ENCODE data around the gene DEGS2. TPM values are rescaled to one million over a fixed set of nuclear protein-coding genes. Genes with fewer than 3 reads are reported as not detected.

DEGS2 gene
- total RNA-seq, 1 experiment from 2014 or later, result not detected

DNA sequence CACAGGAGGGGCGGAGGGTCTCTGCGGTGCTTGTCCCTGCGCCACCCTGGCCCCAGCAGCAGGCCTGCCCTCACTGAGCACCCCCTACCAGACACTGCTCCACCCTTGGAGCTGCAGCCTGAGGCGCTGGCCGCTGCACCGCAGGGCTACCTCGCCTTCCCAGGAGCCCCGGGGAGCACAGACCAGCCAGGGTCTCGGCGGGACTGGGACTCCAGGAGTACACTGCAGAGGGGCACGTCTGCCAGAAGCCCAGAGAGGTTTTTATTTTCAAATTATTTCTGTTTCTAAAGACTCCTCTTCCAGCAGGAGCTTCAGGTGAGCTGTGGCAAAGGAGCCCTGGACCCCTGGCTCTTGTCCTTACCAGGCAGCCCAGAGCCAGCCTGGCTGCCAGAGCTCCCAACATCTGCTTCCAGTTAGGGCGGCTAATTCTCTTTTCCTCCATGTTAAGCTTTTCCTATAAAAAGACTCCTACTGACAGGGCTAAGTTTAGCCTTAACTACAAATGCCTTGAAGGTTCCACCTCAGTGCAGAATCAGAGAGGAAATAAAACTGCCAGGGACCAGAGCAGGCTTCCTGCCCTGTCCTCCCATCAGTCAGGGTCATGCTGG is 26.4 kb downstream of the DEGS2 start:
- DNase-seq (ENCODE audit: low read depth), result no peak

- DNase-seq (ENCODE audit: low read depth), result no peak
These were observed 27.1 kb downstream of the DEGS2 start for GRCh38 chr14:100132161-100132902.

DNA sequence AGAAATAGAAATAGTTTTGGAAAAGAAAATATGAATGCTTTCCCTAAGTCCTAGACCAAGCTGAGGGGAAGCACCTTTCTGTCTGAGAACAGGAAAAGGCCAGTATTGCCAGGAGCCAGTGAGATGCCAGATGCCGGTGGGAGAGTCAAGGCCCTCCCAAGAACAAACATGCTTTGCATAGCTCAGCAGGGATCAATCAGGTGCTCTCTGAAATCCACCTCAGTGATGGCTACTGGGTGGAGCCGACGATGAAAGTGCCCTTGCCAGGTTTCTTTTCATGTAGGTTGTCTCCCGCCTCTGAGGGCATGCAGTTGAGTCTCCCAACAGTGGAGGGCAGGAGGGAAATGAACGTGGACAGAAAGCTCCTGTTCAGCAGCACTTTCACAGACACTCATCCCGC is 28.3 kb downstream of the DEGS2 start:
- DNase-seq (ENCODE audit: low read depth), result no peak

GRCh38 chr14:100130521-100130920 is 28.9 kb downstream of the DEGS2 start:
- DNase-seq (ENCODE audit: low read depth), result no peak

GRCh38 chr14:100129161-100129589 is 30.3 kb downstream of the DEGS2 start:
- no peak for DNase-seq (ENCODE audit: low read depth)

DNA sequence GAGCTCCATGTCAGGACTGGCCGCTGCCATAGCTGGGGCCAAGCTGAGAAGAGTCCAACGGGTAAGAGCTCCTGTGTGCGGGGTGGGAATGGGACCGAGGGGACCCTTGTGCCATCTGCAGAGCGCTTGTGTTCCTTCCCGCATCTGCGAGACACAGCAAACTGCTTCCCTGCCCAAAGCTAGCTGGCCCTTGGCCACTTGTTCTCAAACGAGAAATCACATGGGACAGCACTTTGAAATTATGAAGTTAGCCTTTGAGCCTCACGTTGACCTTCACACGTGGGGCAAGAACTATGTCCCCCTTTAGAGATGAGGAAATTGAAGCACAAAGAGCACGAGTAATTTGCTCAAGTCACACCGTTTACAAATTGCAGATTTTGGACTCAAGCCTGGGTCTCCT is 30.8 kb downstream of the DEGS2 start:
- DNase-seq (ENCODE audit: low read depth), result no peak

DNA sequence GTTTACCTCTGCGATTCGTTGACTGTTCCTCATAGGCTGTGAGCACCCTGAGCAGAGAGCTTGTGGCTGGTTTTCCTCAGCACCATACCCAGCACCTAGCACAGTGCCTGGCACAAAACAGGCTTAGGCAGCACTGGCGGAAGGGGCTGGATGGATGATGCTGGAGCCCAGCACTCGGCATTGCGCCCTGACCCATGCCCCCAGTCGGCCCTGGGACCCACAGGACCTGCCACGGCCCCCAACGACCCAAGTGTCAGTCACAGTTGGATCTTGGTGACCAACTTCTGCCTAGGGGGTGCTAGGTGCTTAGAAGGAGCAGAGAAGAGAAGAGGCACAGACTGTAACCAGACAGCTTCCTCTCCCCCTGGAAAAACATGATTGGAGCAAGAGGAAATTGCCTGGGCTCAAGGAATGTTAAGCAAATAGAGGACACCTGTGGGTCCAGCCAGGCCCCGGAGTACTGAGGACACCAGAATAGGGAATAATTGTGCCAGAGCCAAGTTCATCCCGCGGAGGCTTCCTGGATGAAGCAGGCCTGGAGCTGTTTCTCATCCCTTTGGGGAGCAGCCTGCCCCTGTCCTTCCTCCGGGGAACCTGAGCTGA is 31.5 kb downstream of the DEGS2 start:
- DNase-seq (ENCODE audit: low read depth), result no peak

GRCh38 chr14:100126401-100126800 is 33.0 kb downstream of the DEGS2 start:
- no peak for DNase-seq (ENCODE audit: low read depth)

DNA sequence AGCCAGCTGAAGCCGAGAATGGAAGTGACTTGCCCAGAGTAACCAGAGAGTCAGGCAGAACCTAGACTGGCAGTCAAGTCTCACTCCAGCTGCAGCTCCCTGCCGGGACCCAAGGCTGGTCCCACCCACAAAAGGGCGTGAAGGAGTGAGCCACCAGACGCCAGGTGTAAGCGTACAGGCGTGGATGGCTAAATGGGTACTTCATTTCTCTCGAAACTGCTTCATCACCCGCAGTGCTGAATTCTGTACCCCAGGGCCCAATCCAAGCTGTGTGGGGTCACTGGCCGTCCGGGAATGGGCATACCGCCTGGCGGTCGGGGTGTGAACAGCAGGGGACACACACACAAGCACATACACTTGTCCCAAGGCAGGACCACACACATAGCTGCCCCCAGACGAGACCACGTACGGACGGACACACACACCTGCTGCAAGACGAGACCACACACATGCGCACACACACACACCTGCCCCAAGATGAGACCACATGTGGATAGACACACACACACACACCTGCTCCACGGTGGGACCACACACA is 34.8 kb downstream of the DEGS2 start:
- DNase-seq (ENCODE audit: low read depth), result no peak

- no peak for DNase-seq (ENCODE audit: low read depth)
These were observed 35.8 kb downstream of the DEGS2 start for GRCh38 chr14:100123618-100124017.

DNA sequence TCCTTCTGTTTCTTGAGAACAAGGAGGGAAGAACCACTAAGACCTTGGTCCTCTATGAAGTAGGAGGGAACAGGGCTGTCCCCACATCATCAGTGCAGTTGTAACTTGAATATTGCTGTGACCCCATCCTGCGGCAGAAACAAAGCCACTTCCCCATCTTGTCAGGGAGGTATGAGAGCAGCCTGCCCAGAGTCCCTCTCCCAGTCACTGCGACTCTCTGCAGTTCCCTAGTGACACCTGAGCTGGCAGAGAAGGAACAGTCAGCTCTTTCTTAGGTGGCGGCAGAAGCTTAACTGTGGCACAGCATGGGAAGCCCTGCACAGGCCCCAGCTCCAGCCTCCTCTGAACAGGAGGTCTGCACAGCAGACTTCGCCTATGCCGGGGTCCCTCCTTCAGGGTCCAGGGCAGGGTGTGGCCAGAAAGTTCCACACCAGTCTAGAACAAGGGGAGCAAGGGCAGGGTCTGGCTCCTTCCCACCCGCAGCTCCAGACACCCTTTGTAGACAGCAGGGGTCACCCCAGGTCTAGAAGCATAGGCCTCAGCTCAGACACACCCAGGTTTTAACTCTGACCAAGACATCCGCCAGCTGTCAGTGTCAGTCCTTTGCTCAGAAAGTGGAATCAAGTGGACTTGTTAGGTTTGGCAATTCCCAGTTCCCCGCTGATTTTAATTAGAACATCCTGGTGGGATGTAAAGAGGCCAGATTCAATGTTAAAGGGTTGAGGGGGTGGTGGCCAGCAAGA is 36.8 kb downstream of the DEGS2 start:
- peak; percentile 94 for DNase-seq (ENCODE audit: low read depth)

GRCh38 chr14:100121643-100122480 is 37.6 kb downstream of the DEGS2 start:
- DNase-seq (ENCODE audit: low read depth), result peak; percentile 19

- DNase-seq (ENCODE audit: low read depth), result no peak
These were observed 38.7 kb downstream of the DEGS2 start for GRCh38 chr14:100120522-100121269.

GRCh38 chr14:100119251-100119650 is 40.2 kb downstream of the DEGS2 start:
- DNase-seq (ENCODE audit: low read depth), result no peak

- DNase-seq (ENCODE audit: low read depth), result no peak
These were observed 40.9 kb downstream of the DEGS2 start for GRCh38 chr14:100118396-100119011.

DNA sequence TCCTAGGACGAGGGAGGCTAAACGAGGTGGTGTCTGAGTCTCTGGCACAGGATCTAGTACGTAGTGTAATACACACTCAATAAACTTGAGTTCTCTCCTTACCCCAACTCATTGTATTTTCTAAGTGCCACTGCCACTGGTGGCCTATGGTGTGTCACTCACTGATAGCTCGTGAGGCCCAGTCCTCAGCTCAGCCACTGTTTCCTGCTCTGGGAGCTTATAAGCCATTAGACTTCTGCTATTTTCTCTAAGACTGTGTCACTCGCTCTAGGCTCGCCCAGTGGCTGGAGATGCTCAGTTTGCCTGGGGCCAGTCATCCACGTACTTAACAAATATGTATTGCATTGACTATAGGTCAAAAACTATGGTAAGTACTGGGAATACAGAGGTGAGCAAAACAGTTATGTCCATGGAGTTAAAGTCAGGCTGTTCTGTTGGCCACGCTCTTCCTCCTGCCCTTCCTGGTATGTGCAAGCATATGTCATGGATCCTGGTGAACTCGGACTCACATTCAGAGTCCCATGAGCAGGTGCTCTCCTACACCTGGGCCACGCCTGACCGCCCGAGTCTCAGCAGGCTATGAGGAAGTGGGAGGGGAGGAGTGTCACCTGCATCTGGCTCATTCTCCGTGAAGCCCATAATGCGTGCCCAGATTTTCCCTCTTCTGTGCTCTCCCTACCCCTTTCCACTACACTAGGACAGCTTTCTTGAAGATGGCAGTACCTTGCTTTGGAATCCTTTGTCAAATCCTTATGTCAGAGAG is 41.6 kb downstream of the DEGS2 start:
- DNase-seq (ENCODE audit: low read depth), result no peak

DNA sequence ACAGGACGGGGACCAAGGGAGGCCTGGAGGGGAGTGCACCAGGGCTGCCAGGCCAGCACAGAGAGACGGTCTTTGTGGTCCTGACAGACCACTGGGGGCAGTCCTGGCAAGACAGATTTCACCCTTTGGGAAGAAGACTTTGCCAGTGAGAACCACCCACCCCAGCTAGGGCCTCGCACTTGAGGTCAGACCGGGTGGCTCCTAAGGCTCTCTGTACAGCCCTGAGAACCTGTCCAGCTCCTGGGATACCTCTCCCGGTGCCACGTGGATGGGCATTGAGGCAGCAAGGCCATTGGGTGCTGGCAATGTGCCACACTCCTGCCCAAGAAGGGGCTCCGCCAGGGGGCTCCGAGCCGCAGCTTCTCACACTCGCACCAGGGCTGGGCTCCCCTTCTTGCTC is 42.4 kb downstream of the DEGS2 start:
- no peak for DNase-seq (ENCODE audit: low read depth)

DNA sequence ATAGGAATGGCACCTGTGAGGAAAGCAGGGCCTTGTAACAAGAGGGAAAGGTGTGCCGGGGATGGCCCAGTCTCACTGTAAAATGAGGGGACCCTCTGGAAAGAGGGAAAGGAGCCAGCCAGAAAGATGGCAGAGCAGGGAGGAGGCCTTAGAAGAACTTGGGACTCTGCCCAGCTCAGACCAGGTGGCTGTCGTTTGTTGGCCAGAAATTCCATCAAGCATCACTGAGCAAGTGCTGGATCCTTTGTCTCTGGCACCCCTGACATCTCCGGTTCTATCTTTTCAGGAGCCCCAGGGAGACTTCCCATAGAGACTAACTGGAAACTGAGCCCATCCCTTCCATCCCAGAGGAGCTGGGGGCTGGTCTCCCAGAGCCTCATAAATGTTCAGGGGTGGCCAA is 43.3 kb downstream of the DEGS2 start:
- no peak for DNase-seq (ENCODE audit: low read depth)

DNA sequence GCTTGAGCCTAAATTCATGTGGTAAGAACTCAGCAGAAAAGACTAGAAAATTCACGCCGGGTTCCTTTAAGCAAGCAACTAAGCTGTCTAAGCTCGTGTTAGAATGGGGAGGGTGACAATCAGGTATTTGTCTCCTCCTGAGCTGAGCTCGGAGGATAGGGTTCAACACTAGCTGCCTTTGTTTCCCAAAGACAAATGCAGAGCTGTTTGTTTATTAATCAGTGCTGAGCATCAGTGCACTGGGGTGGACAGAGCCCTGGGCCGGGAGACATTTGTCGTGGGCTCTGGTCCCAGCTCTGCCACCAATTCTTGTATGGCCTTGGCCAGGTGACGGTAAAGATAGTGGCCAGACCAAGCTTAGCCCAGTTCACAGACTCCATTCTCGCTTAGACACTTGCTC is 43.7 kb downstream of the DEGS2 start:
- no peak for DNase-seq (ENCODE audit: low read depth)

All from LHCN-M2 (cell line).